GM19328 (cell line): Measurements from ENCODE around the gene SYNE1.
"Not testable (repeated sequence)": the region's sequence is repeated elsewhere in the genome, so short reads cannot be mapped to it uniquely, and the experiment has no call there.

Experiments used
- ATAC-seq: cut with Tn5 transposase; IDR thresholded peaks from one replicate; pipeline ENCODE4 v1.9.1; 2021; ENCODE audit warnings: mild to moderate bottlenecking, moderate library complexity; ENCODE audit not compliant: unreplicated experiment

The SYNE1 gene

DNA sequence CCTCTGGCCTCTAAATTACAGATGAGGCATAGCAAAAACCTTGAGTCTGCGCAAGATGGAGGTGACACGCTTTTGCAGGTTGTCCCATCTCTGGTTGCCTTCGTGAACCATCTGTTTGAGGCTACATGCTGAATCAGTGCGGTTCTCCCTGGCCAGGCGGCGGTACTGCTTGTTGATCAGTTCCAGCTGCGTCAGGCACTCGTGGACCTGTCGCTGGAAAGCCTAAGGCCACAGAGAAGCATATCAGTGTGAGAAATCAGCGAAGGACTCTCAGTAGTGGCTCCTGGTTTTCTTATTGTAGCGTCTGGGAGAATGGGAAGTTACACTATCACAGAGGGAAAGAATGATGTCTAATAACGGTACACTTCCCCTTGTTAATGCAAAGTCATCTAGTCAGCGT lies 485.2 kb downstream of the SYNE1 start:
- no peak for ATAC-seq

- no peak for ATAC-seq
These were observed 487.0 kb downstream of the SYNE1 start for GRCh38 chr6:152150196-152150595.

- no peak for ATAC-seq
These were observed 488.8 kb downstream of the SYNE1 start for GRCh38 chr6:152148412-152148811.

GRCh38 chr6:152147269-152147668 lies 489.9 kb downstream of the SYNE1 start:
- ATAC-seq: no peak

DNA sequence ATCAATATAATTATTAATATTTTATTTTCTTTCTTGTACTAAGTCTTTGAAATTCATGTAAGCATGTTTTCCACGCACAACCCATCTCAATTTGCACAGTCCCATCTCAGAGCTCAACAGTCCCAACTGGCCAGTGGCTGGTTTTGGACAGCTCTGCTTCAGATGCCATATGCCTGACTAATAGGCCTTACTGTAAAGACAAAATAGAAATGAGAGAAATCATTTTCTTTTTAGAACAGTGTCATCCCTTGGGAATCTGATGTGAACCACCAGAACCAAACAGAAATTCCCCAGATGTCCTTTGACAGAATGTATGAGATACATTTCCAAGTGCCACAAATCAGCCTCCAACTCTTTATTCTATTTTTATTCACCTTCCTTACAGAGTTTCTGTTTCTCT lies 490.8 kb downstream of the SYNE1 start:
- no peak for ATAC-seq

GRCh38 chr6:152143359-152143758 lies 493.8 kb downstream of the SYNE1 start:
- no peak for ATAC-seq

DNA sequence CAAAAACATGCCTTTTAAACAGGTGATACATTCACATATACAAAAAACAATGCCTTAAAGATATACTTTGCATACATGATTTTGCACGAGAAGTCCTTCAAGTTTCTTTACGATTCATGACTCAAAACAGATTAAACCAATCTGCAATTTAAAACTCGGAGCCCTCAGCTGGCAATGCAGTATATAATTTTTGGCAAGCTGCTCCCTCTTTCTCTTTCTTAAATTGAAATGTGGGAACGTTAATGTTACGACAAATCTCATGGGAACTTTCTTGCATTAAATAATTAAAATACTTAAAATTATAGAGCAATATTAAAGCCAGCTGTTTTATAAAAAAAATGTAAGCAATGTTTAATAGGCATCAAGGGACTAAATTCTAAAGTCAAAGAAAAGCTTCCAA lies 495.1 kb downstream of the SYNE1 start:
- ATAC-seq: no peak

DNA sequence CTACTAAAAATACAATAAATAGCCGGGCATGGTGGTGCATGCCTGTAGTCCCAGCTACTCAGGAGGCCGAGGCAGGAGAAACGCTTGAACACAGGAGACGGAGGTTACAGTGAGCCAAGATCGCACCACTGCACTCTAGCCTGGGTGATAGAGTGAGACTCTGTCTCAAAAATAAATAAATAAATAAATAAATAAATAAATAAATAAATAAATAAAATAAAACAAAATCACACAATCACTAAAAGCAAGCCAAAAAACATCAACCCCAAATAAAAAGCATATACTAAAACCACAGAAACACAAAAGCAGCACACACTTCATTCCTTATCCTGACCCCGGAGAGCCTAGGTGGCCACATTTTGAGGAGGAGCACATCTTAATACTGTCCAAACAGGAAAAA lies 498.8 kb downstream of the SYNE1 start:
- not testable (repeated sequence) for ATAC-seq

- ATAC-seq: no peak
These were observed 500.7 kb downstream of the SYNE1 start for GRCh38 chr6:152136449-152136825.

GRCh38 chr6:152135755-152136448 lies 501.3 kb downstream of the SYNE1 start:
- no peak for ATAC-seq

- ATAC-seq: no peak
These were observed 506.7 kb downstream of the SYNE1 start for GRCh38 chr6:152130441-152130840.

GRCh38 chr6:152129691-152130151 lies 507.4 kb downstream of the SYNE1 start:
- ATAC-seq: no peak

DNA sequence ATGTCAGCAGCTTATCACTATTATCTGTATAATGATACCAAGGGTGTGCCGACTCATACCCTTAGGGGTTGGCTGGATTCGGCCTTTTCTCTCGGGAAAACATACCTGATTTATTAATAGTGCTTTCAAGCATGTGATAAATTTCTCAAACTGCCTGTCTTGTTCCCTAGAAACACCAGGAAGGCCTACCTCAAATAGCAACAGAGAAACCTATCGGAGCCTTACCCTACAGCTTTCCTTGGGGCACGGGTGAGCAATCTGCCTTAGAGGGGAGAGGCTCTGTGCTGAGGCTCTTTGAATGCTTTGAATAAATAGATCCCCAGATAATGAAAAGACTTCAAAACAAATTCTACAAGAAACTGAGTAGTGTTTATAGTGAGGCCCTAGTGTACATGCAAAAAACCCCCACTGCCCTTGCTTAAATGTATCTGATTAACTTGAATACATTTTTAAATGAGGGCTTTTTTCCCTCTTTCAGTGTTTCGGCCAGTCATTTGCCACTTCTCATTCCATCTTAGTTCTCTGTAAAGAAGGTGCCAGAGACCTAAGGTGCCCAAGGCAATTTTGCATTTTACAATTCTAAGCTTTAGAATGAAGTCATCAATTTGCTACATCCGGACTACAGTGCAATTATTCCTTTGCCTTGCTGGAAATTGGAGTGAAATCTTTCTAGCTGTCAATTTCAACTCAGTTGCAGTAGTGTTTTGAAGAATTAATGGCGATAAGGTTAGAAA lies 509.6 kb downstream of the SYNE1 start:
- no peak for ATAC-seq

- peak; percentile 69 for ATAC-seq
These were observed 512.6 kb downstream of the SYNE1 start for GRCh38 chr6:152124429-152125074.

DNA sequence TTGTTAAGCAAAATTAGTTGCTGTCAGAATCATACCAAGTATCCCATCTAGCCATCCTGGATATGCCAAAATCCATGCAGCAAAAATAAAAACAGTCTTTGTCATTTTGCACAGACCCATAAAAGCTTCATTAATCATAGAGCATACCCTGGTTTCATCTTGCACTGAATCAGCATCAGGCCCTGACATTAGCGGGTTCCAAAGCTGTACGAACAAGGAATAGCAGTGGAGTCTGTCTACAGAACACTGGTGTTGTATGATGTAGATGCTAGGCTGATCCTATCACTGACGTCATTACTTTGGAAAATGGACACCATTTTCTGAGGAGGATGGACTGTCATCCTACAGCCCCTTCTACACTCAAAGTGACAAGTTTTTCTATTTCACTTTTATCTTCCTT lies 514.1 kb downstream of the SYNE1 start:
- ATAC-seq: no peak

DNA sequence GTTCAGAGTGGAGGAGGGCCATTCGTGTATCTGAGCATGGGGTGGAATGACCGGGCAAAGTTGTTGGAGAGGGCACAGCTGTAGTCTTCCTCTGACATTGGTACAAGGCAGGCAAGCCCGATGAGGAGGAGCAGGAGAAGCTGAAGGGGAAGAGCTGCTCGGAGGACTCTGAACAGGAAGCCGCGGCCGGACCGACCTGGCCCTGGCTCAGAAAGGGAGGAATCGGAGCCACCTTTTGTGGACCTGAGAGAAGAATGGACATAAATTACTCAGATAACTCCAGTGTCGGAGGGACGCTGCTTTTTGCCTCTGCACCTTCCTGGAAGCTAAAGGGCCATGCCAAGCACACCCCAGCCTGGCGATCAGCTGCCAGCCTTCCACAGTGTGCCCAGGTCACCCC lies 514.7 kb downstream of the SYNE1 start:
- no peak for ATAC-seq

DNA sequence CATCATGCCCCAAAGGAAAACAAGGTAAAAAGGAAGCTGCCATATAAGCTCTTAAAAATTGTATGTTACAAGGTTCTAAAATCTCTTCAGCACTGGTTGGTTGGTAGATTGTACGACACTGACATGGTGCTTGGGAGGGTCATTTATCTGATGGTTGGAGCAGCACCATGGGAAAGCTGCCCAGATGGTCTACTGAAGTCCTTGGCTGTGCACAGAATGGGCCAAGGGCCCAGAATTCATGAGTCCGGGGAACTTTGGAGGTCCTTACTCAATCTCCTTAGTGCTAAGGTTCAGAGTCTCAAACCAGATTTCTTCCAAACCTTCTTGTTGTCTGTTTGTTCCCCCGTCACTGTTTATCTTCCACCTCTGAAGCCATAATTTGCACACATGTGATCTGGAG lies 515.3 kb downstream of the SYNE1 start:
- ATAC-seq: no peak

GRCh38 chr6:152119831-152120230 lies 517.3 kb downstream of the SYNE1 start:
- no peak for ATAC-seq

DNA sequence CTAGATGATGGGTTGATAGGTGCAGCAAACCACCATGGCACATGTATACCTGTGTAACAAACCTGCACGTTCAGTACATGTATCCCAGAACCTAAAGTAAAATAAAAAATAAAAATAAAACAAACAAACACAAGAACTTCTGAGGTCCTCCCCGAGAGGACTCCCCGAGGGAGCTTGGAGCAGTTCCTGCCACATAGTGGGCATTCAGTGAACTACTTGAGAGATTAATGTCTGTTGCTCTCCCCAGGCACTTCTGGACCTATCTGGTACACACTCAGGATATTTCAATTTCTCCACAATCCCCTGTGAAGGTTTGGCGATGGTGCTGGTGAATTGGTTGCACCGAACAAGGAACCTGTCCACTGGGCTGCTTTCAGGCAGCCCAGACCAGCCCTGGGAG lies 518.5 kb downstream of the SYNE1 start:
- no peak for ATAC-seq

GRCh38 chr6:152118224-152118623 lies 518.9 kb downstream of the SYNE1 start:
- ATAC-seq: no peak

DNA sequence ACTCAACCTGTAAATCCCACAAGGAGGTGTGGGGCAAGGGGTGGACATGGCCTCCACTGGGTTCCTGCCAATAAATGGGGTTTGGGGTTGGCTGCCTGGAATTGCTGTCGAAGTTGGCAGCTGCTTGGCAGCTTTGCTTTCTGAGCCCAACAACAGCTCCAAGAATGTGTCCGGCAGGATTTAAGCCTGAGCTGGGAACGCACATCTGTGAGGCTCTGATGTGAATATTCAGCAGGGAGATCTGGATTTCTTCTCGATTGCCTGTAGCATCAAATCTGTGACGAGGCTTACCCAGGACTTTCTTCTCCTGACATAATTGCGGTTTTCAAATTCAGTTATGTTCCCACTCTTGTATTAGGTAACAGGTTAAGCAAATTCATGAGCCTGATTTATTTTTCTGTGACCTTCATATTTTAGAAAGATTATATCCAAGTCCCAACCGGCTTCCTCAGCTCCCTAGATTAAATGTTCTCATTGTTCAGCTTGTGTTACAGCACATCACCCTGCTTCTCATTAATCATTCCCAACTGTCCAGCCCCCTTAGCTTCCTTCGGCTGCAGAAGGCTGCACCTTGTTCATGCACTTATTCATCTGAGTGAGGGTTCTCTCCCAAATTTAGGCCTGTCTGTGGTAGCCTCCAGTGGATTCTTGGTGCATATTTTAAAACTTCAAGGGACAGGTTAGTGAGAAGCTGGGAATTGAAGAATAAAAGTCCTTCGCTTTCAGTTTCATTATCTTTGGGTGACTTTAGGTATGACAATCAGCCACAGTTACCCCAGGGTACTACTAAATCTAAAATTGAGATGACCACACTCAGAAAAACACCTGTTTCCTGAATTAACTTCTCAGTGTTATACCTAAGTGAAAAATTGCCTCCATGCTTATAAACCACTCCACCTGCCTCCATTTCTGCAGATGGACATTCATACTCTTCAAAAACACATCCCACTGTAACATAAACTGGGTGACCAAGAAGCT lies 519.7 kb downstream of the SYNE1 start:
- ATAC-seq: peak; percentile 65
